ENCODE data around the gene MITF. TPM values are rescaled to one million over a fixed set of nuclear protein-coding genes. Genes with fewer than 3 reads are reported as not detected.
A peak's percentile ranks its signal among the peaks of the same experiment; 100 is the strongest.

Gene MITF
- total RNA-seq, 4 donors from 2014 or later = 19.4 to 35.3 (median 21.7) TPM

GRCh38 chr3:69856965-69857705, 117.9 kb downstream of the MITF start:
- Histone ChIP-seq H3K27me3 (no peaks in the 10 kb centered on the region), H3K36me3 (no peaks in the 10 kb centered on the region), H3K27ac (no peak overlapping the region), H3K4me3 (no peak overlapping the region), H3K9me3 (no peaks in the 10 kb centered on the region), H3K4me1 (no peaks in the 10 kb centered on the region)
- no peak for DNase-seq (ENCODE audit: low spot score in 2 of 2)
- WGBS = 76% methylated on average over 3 of the region's 3 CpGs
- TF ChIP-seq POLR2AphosphoS5 (IDR thresholded peaks at IDR 0.05) (no peak), POLR2A (IDR thresholded peaks at IDR 0.05) (no peak)
- TF ChIP-seq, protein P1, sequence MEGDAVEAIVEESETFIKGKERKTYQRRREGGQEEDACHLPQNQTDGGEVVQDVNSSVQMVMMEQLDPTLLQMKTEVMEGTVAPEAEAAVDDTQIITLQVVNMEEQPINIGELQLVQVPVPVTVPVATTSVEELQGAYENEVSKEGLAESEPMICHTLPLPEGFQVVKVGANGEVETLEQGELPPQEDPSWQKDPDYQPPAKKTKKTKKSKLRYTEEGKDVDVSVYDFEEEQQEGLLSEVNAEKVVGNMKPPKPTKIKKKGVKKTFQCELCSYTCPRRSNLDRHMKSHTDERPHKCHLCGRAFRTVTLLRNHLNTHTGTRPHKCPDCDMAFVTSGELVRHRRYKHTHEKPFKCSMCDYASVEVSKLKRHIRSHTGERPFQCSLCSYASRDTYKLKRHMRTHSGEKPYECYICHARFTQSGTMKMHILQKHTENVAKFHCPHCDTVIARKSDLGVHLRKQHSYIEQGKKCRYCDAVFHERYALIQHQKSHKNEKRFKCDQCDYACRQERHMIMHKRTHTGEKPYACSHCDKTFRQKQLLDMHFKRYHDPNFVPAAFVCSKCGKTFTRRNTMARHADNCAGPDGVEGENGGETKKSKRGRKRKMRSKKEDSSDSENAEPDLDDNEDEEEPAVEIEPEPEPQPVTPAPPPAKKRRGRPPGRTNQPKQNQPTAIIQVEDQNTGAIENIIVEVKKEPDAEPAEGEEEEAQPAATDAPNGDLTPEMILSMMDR (IDR thresholded peaks at IDR 0.05) = no peak

DNA sequence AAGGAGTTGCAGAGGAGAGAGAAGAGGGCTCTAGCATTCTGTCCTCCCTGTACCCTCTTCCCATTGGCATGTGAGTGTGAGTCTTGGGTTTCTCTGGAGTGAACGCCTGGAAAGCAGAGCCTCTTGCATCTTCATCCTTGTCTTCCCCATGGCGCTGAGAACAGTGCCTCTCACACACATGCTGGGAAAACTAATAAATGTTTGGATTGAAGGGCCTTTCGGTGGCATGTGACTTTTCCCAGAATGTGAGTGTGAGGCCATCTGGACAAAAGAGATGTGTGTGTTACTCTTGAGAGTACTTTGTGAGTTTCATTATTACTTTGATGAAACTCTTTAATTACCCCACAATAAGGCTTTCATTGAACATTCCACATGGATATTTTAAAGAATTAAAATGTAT, 122.3 kb downstream of the MITF start:
- H3K27ac ChIP-seq = no peak overlapping the region
- no peaks in the 10 kb centered on the region for H3K27me3 ChIP-seq
- no peaks in the 10 kb centered on the region for H3K36me3 ChIP-seq
- peaks cover 12% of the 10 kb centered on the region for H3K4me1 ChIP-seq
- TF ChIP-seq, protein P1 (IDR thresholded peaks at IDR 0.05) = no peak
- no peak for TF ChIP-seq POLR2A (IDR thresholded peaks at IDR 0.05)
- no peak for TF ChIP-seq EP300 (IDR thresholded peaks at IDR 0.05)
- no peak for TF ChIP-seq POLR2AphosphoS5 (IDR thresholded peaks at IDR 0.05)
- DNase-seq (ENCODE audit: low spot score in 2 of 2) = no peak
- H3K9me3 ChIP-seq = no peaks in the 10 kb centered on the region
- no peak overlapping the region for H3K4me3 ChIP-seq
- 91% methylated on average over 3 of the region's 3 CpGs for WGBS

GRCh38 chr3:69864141-69864540, 124.9 kb downstream of the MITF start:
- DNase-seq (ENCODE audit: low spot score in 2 of 2) = no peak
- H3K4me3 ChIP-seq = no peak overlapping the region
- no peaks in the 10 kb centered on the region for H3K36me3 ChIP-seq
- 92% methylated on average over 3 of the region's 3 CpGs for WGBS
- H3K9me3 ChIP-seq = no peaks in the 10 kb centered on the region
- peaks cover 18% of the 10 kb centered on the region for H3K4me1 ChIP-seq
- no peaks in the 10 kb centered on the region for H3K27me3 ChIP-seq
- TF ChIP-seq POLR2AphosphoS5 (IDR thresholded peaks at IDR 0.05) (no peak), POLR2A (IDR thresholded peaks at IDR 0.05) (no peak), EP300 (IDR thresholded peaks at IDR 0.05) (no peak)
- TF ChIP-seq, protein P1 (IDR thresholded peaks at IDR 0.05) = no peak
- H3K27ac ChIP-seq = no peak overlapping the region

- Histone ChIP-seq H3K27me3 (no peaks in the 10 kb centered on the region), H3K27ac (no peak overlapping the region), H3K4me3 (no peak overlapping the region), H3K9me3 (no peaks in the 10 kb centered on the region), H3K4me1 (peaks cover 18% of the 10 kb centered on the region), H3K36me3 (no peaks in the 10 kb centered on the region)
- whole genome bisulfite sequencing = 70% methylated on average over 2 of the region's 2 CpGs
- no peak for DNase-seq (ENCODE audit: low spot score in 2 of 2)
- TF ChIP-seq, protein P1 (IDR thresholded peaks at IDR 0.05) = no peak
- no peak for TF ChIP-seq POLR2A (IDR thresholded peaks at IDR 0.05)
- no peak for TF ChIP-seq EP300 (IDR thresholded peaks at IDR 0.05)
- TF ChIP-seq POLR2AphosphoS5 (IDR thresholded peaks at IDR 0.05) = no peak
These were observed 125.5 kb downstream of the MITF start for GRCh38 chr3:69864766-69865165.

DNA sequence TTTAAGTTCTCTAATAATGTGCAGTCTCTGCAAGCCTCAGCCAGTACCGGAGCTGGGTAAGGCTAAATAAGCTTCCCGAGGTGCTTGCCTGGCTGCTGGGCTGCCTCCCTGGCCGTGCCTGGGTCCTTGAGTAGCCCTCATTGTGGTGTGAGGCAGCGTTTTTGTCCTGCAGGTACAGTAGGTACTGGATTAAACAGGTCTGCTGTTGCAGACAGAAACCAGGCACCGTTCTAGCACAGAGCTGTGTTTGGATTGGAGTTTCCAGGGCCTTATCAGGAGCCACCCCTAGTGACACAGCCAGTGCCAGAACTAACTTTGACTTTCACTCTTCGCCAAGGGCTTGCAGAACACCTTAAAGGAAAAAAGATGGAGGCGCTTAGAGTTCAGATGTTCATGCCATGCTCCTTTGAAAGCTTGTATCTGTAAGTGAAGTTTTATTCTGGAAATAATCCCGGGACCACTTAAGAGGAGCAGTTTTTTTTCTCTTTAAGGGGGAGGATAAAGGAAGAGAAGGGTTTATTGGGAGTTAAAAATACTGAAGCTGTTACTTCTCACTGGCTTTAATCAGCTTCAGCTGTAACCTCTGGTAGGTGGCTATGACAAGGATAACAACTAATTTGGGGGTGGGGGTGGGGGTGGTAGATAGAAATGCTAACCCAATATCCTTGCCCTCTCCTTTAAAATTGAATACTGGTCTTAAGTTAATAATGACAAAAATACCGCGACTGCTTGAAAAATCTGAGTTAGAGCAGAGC, 126.8 kb downstream of the MITF start:
- Histone ChIP-seq H3K4me3 (peak overlapping the region; percentile 31), H3K9me3 (no peaks in the 10 kb centered on the region), H3K4me1 (peaks cover 18% of the 10 kb centered on the region), H3K27ac (no peak overlapping the region), H3K27me3 (no peaks in the 10 kb centered on the region), H3K36me3 (no peaks in the 10 kb centered on the region)
- TF ChIP-seq, protein P1 (IDR thresholded peaks at IDR 0.05) = no peak
- no peak for TF ChIP-seq EP300 (IDR thresholded peaks at IDR 0.05)
- TF ChIP-seq POLR2A (IDR thresholded peaks at IDR 0.05) = no peak
- no peak for TF ChIP-seq POLR2AphosphoS5 (IDR thresholded peaks at IDR 0.05)
- no peak for DNase-seq (ENCODE audit: low spot score in 2 of 2)
- 28% methylated on average over 9 of the region's 10 CpGs for WGBS

Data from suprapubic skin (tissue), 4 donors.